Fibroblast of lung (primary cell): ENCODE data around the gene DMGDH. TPM values are rescaled to one million over a fixed set of nuclear protein-coding genes. Genes with fewer than 3 reads are reported as not detected.

ENCODE experiments used
- DNase-seq, 2 donors: peaks; one replicate each; pipeline versions ENCODE4 v3.0.0 to v3.0.0-alpha.2; 2010; ENCODE audit warnings: low read depth in 2 of 2
- H2AFZ ChIP-seq: 2 replicates; pipeline ENCODE4 v1.5.1; 2012; ENCODE audit warnings: low read length, control low read depth, inconsistent platforms
- H3K27ac ChIP-seq: 2 replicates; pipeline ENCODE4 v1.5.1; 2011; ENCODE audit warnings: low read length, control low read depth; ENCODE audit not compliant: insufficient read depth
- H3K27me3 ChIP-seq: 2 replicates; pipeline ENCODE4 v1.5.1; 2011; ENCODE audit warnings: mild to moderate bottlenecking, low read length; ENCODE audit not compliant: control insufficient read depth, insufficient read depth
- H3K36me3 ChIP-seq: 2 replicates; pipeline ENCODE4 v1.5.1; 2011; ENCODE audit warnings: low read length; ENCODE audit not compliant: control insufficient read depth, insufficient read depth
- H3K4me1 ChIP-seq: 2 replicates; pipeline ENCODE4 v1.5.1; 2011; ENCODE audit warnings: low read length; ENCODE audit not compliant: control insufficient read depth, insufficient read depth; ENCODE audit errors: extremely low read depth
- H3K4me2 ChIP-seq: 2 replicates; pipeline ENCODE4 v1.5.1; 2011; ENCODE audit warnings: low read length, control low read depth; ENCODE audit not compliant: insufficient read depth; ENCODE audit errors: extremely low read depth
- H3K4me3 ChIP-seq, 4 experiments: fragments of 200-600 bp in 1 of 4; sonication (generic) in 1 of 4; replicated peaks in 1 of 4; 2 replicates each; pipeline ENCODE4 v1.5.1; 2011 to 2016; ENCODE audit warnings: low read length in 4 of 4, low read depth in 3 of 4, mild to moderate bottlenecking in 3 of 4, control low read depth in 2 of 4, inconsistent platforms in 1 of 4, mixed read lengths in 1 of 4; ENCODE audit not compliant: insufficient read depth in 1 of 4; ENCODE audit errors: control extremely low read depth in 1 of 4
- H3K79me2 ChIP-seq: 2 replicates; pipeline ENCODE4 v1.5.1; 2012; ENCODE audit warnings: mild to moderate bottlenecking, low read length, inconsistent platforms; ENCODE audit not compliant: control insufficient read depth, insufficient read depth
- H3K9ac ChIP-seq: 2 replicates; pipeline ENCODE4 v1.5.1; 2011; ENCODE audit warnings: mild to moderate bottlenecking, low read length, control low read depth; ENCODE audit not compliant: insufficient read depth
- H3K9me3 ChIP-seq: 2 replicates; pipeline ENCODE4 v1.5.1; 2012; ENCODE audit warnings: low read depth, low read length; ENCODE audit not compliant: control insufficient read depth, insufficient read depth
- H4K20me1 ChIP-seq: 2 replicates; pipeline ENCODE4 v1.5.1; 2011; ENCODE audit warnings: low read length; ENCODE audit not compliant: control insufficient read depth, insufficient read depth; ENCODE audit errors: extremely low read depth
- CTCF ChIP-seq, 2 donors: IDR thresholded peaks in 1 of 2; conservative IDR thresholded peaks in 1 of 2; 1 replicate in 1 of 2; 2 replicates in 1 of 2; pipeline ENCODE4 v1.5.1; 2011 to 2012; ENCODE audit warnings: low read length in 2 of 2, control low read depth in 1 of 2, inconsistent platforms in 1 of 2, low read depth in 1 of 2, mild to moderate bottlenecking in 1 of 2
- EZH2 ChIP-seq: IDR thresholded peaks from 2 replicates; pipeline ENCODE4 v1.5.1; 2012; ENCODE audit warnings: low read length, control low read depth, mild to moderate bottlenecking; ENCODE audit errors: missing control alignments
- polyA plus RNA-seq, 2 donors: library from polyadenylated mRNA; depleted of rRNA in 1 of 2; stranded (reverse) in 1 of 2; unstranded in 1 of 2; fragments of >200 nt; gene quantifications; 2 replicates each; pipeline ENCODE4 v1.2.1, GENCODE V29; 2011 to 2012; ENCODE audit warnings: missing spikeins in 1 of 2
- total RNA-seq: library from RNA; depleted of rRNA; stranded (reverse); fragments of >200 nt; gene quantifications from 2 replicates; pipeline ENCODE4 v1.2.1, GENCODE V29; 2014

The DMGDH gene
- total and polyA plus RNA-seq, 2 donors (not counting 1 experiment from before 2014, with no cell fraction given) = 0.89 to 7.9 TPM

GRCh38 chr5:79047199-79047598 lies 22.3 kb downstream of the DMGDH start:
- H3K9ac ChIP-seq = no peak overlapping the region
- H3K79me2 ChIP-seq = no peaks in the 10 kb centered on the region
- no peak overlapping the region for H3K4me2 ChIP-seq
- H3K9me3 ChIP-seq = no peaks in the 10 kb centered on the region
- no peak for DNase-seq
- H2AFZ ChIP-seq = no peak overlapping the region
- H3K4me3 ChIP-seq = no peak overlapping the region
- H3K27me3 ChIP-seq = no peaks in the 10 kb centered on the region
- H3K27ac ChIP-seq = no peak overlapping the region
- H3K4me1 ChIP-seq = no peaks in the 10 kb centered on the region
- no peak for TF ChIP-seq CTCF (conservative IDR thresholded peaks at IDR 0.05 in 1 of 2, IDR thresholded peaks at IDR 0.05 in 1 of 2; ENCODE audit: low read depth in 1 of 2, low read length in 2 of 2)
- H4K20me1 ChIP-seq = no peaks in the 10 kb centered on the region
- H3K36me3 ChIP-seq = no peaks in the 10 kb centered on the region

GRCh38 chr5:79042188-79042587 lies 27.3 kb downstream of the DMGDH start:
- no peak overlapping the region for H3K27ac ChIP-seq
- no peak overlapping the region for H3K9ac ChIP-seq
- no peak overlapping the region for H3K4me3 ChIP-seq

GRCh38 chr5:79036769-79037168 lies 32.7 kb downstream of the DMGDH start:
- Histone ChIP-seq H4K20me1 (no peaks in the 10 kb centered on the region), H3K4me2 (no peak overlapping the region), H3K79me2 (no peaks in the 10 kb centered on the region), H3K27me3 (no peaks in the 10 kb centered on the region), H3K36me3 (no peaks in the 10 kb centered on the region), H3K4me3 (no peak overlapping the region), H3K4me1 (no peaks in the 10 kb centered on the region), H2AFZ (no peak overlapping the region), H3K9me3 (no peaks in the 10 kb centered on the region), H3K27ac (no peak overlapping the region), H3K9ac (no peak overlapping the region)
- TF ChIP-seq CTCF (conservative IDR thresholded peaks at IDR 0.05 in 1 of 2, IDR thresholded peaks at IDR 0.05 in 1 of 2; ENCODE audit: low read depth in 1 of 2, low read length in 2 of 2) (no peak), EZH2 (no peak)
- DNase-seq = no peak

More at GRCh38 chr5:79042188-79042587, 27.3 kb downstream of the DMGDH start:
- no peak overlapping the region for H2AFZ ChIP-seq
- no peaks in the 10 kb centered on the region for H3K9me3 ChIP-seq
- no peaks in the 10 kb centered on the region for H3K36me3 ChIP-seq
- no peak for DNase-seq
- no peak for TF ChIP-seq EZH2
- no peak for TF ChIP-seq CTCF (conservative IDR thresholded peaks at IDR 0.05 in 1 of 2, IDR thresholded peaks at IDR 0.05 in 1 of 2; ENCODE audit: low read depth in 1 of 2, low read length in 2 of 2)
- no peaks in the 10 kb centered on the region for H4K20me1 ChIP-seq
- no peak overlapping the region for H3K4me2 ChIP-seq
- no peaks in the 10 kb centered on the region for H3K79me2 ChIP-seq
- no peaks in the 10 kb centered on the region for H3K4me1 ChIP-seq
- no peaks in the 10 kb centered on the region for H3K27me3 ChIP-seq
